RWPE1 (cell line): Measurements from ENCODE around the gene PCDHGB2.
A peak's percentile ranks its signal among the peaks of the same experiment; 100 is the strongest.
"Not testable (repeated sequence)": the region's sequence is repeated elsewhere in the genome, so short reads cannot be mapped to it uniquely, and the experiment has no call there.

Experiments
- CTCF ChIA-PET: fragments of 350-600 bp; sonication (Branson Sonifier 250); formaldehyde crosslinking; extraction: SDS; loops from one replicate; lab custom pipeline; 2021; lab: Yijun Ruan, JAX
- POLR2A ChIA-PET: fragments of 400-600 bp; formaldehyde crosslinking; extraction: SDS; loops from one replicate; lab custom pipeline; 2020; ENCODE audit warnings: antibody characterized with exemption; ENCODE audit not compliant: low non-redundant PET; lab: Yijun Ruan, JAX
- DNase-seq: peaks from one replicate; pipeline ENCODE4 v3.0.0; 2012; ENCODE audit warnings: low spot score
- H3K27ac ChIP-seq: fragments of 450-650 bp; 2 replicates; pipeline ENCODE4 v1.5.1; 2017
- TF ChIP-seq, protein P1 (sequence below): fragments of 450-650 bp; conservative IDR thresholded peaks from 2 replicates; pipeline ENCODE4 v1.5.1; 2017; ENCODE audit warnings: low read depth, mild to moderate bottlenecking

The PCDHGB2 gene

DNA sequence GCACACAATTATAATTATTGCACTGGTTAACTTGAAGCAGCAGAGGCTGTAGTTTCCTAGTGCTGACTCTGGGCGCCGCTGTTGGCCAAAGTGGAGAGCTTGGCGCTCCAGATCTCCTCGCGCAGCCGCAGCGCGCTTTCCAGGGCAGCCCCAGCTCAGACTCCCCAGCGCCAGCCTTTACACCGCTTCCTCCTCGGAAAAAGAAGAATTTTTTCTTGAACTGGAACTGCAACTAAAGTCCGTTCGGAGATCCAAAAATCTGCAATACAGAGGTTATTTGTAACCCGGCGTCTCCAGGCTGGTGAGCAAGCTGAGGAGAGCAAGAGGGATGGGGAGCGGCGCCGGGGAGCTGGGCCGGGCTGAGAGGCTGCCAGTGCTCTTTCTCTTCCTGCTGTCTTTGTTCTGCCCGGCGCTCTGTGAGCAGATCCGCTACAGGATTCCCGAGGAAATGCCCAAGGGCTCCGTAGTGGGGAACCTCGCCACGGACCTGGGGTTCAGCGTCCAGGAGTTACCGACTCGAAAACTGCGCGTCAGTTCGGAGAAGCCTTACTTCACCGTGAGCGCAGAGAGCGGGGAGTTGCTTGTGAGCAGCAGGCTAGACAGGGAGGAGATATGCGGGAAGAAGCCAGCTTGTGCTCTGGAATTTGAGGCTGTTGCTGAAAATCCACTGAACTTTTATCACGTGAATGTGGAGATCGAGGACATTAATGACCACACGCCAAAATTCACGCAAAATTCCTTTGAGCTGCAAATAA lies 27.9 kb downstream of the PCDHGB2 start, which contains the start of gene PCDHGB4:
Gene PCDHGB4 (plus strand): TSS at position 142 of the 755 bp plus-strand sequence. CDS start 187 bp downstream, at position 329.
- POLR2A ChIA-PET, H3K27ac ChIP-seq, DNase-seq: not testable (repeated sequence)
- CTCF ChIA-PET: interaction anchor here (0.6 to 2.0 kb wide), 6 partner anchors 10 to 1799 kb away, joined by 3 to 9 read pairs (median 4); partner anchors contain the start of gene PCDHGB5
- TF ChIP-seq, protein P1, sequence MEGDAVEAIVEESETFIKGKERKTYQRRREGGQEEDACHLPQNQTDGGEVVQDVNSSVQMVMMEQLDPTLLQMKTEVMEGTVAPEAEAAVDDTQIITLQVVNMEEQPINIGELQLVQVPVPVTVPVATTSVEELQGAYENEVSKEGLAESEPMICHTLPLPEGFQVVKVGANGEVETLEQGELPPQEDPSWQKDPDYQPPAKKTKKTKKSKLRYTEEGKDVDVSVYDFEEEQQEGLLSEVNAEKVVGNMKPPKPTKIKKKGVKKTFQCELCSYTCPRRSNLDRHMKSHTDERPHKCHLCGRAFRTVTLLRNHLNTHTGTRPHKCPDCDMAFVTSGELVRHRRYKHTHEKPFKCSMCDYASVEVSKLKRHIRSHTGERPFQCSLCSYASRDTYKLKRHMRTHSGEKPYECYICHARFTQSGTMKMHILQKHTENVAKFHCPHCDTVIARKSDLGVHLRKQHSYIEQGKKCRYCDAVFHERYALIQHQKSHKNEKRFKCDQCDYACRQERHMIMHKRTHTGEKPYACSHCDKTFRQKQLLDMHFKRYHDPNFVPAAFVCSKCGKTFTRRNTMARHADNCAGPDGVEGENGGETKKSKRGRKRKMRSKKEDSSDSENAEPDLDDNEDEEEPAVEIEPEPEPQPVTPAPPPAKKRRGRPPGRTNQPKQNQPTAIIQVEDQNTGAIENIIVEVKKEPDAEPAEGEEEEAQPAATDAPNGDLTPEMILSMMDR: peak; percentile 69

- POLR2A ChIA-PET: no interaction called here
- TF ChIP-seq, protein P1: no peak
- DNase-seq: no peak
- CTCF ChIA-PET: interaction anchor here (0.7 kb wide), 2 partner anchors 169 to 1439 kb away, joined by 3 to 4 read pairs; no protein-coding TSS in a partner anchor
- H3K27ac ChIP-seq: no peak overlapping the region
Measured at GRCh38 chr5:141388661-141389060, 28.9 kb downstream of the PCDHGB2 start.

GRCh38 chr5:141389153-141390042 lies 29.6 kb downstream of the PCDHGB2 start:
- H3K27ac ChIP-seq: no peak overlapping the region
- DNase-seq: no peak
- TF ChIP-seq, protein P1: no peak
- POLR2A ChIA-PET: no interaction called here
- CTCF ChIA-PET: no interaction called here

DNA sequence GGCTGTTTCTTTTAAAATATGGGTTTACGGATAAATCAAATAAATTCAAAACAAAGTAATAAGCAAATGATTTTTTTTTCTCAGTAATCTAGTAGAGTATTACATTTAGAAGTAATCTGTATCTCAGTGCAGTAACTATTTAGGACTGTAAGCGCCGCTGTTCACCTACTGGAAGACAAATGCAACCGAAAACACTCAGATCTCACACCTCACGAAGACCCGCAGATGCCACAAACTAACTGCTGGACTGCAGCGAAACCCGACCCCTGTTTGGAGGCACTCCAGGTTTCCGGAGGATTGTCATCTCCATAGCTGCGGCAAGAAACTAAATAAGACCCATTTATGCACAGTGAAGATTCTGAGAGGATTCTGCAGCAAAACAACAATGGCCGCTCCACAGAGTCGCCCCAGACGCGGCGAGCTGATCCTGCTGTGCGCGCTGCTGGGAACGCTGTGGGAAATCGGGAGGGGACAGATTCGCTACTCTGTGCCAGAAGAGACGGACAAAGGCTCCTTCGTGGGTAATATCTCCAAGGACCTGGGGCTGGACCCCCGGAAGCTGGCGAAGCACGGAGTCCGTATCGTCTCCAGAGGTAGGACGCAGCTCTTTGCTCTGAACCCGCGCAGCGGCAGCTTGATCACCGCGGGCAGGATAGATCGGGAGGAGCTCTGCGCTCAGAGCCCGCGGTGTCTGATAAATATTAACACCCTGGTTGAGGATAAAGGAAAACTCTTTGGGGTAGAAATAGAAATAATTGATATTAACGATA lies 32.8 kb downstream of the PCDHGB2 start, which contains the start of gene PCDHGA8:
Gene PCDHGA8 (plus strand): TSS at position 205 of the 770 bp plus-strand sequence. CDS start 181 bp downstream, at position 386.
- ChIA-PET CTCF (interaction anchor here (0.6 to 1.2 kb wide), 2 partner anchors 15 to 1947 kb away, joined by 3 read pairs; partner anchors contain the start of gene PCDHGB6), POLR2A (no interaction called here)
- DNase-seq: no peak
- TF ChIP-seq, protein P1: 0 out of 2 replicates have a peak, but pooled peaks have one; percentile 1
- H3K27ac ChIP-seq: no peak within 1 kb of the TSS

DNA sequence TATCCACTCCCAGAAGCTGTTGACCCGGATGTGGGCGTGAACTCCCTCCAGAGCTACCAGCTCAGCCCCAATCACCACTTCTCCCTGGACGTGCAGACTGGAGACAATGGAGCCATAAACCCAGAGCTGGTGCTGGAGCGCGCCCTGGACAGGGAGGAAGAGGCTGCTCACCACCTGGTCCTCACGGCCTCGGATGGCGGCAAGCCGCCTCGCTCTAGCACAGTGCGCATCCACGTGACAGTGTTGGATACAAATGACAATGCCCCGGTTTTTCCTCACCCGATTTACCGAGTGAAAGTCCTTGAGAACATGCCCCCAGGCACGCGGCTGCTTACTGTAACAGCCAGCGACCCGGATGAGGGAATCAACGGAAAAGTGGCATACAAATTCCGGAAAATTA lies 33.5 kb downstream of the PCDHGB2 start:
- H3K27ac ChIP-seq: no peak overlapping the region
- CTCF ChIA-PET: interaction anchor here (0.6 to 1.2 kb wide), 2 partner anchors 15 to 1946 kb away, joined by 3 read pairs; partner anchors contain the start of gene PCDHGB6
- DNase-seq: no peak
- POLR2A ChIA-PET: no interaction called here
- TF ChIP-seq, protein P1: no peak

DNA sequence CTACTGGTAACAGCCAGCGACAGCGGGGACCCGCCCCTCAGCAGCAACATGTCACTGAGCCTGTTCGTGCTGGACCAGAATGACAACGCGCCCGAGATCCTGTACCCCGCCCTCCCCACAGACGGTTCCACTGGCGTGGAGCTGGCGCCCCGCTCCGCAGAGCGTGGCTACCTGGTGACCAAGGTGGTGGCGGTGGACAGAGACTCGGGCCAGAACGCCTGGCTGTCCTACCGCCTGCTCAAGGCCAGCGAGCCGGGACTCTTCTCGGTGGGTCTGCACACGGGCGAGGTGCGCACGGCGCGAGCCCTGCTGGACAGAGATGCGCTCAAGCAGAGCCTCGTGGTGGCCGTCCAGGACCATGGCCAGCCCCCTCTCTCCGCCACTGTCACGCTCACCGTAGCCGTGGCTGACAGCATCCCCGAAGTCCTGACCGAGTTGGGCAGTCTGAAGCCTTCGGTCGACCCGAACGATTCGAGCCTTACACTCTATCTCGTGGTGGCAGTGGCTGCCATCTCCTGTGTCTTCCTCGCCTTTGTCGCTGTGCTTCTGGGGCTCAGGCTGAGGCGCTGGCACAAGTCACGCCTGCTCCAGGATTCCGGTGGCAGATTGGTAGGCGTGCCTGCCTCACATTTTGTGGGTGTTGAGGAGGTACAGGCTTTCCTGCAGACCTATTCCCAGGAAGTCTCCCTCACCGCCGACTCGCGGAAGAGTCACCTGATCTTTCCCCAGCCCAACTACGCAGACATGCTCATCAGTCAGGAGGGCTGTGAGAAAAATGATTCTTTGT lies 34.8 kb downstream of the PCDHGB2 start:
- CTCF ChIA-PET: interaction anchor here (0.8 to 1.7 kb wide), 3 partner anchors 21 to 82 kb away, joined by 3 to 8 read pairs (median 4); partner anchors contain the start of genes PCDHGA1 and PCDHGA6
- H3K27ac ChIP-seq, POLR2A ChIA-PET, DNase-seq: not testable (repeated sequence)
